SK-N-SH treated with all-trans-retinoic acid at 6 μM for 48 hours (cell line): ENCODE results near the gene APIP.

Source experiments
- ATAC-seq: fragments of 200-7000 bp; cut with Tn5 transposase; 3 replicates; pipeline ENCODE4 v1.9.1; 2020; ENCODE audit warnings: mild to moderate bottlenecking, moderate library complexity
- ARNTL ChIP-seq: fragments of 450-650 bp; formaldehyde crosslinking; IDR thresholded peaks from 2 replicates; pipeline ENCODE4 v1.5.0; 2020; ENCODE audit warnings: low read depth, mild to moderate bottlenecking, moderate library complexity, borderline replicate concordance
- BACH2 ChIP-seq: fragments of 250-450 bp; sonication (Bioruptor Pico); IDR thresholded peaks from 2 replicates; pipeline ENCODE4 v1.9.0; 2021; ENCODE audit warnings: mild to moderate bottlenecking, borderline replicate concordance
- CSDC2 ChIP-seq: fragments of 250-450 bp; sonication (Bioruptor Pico); IDR thresholded peaks from 2 replicates; pipeline ENCODE4 v1.5.0; 2020; ENCODE audit warnings: mild to moderate bottlenecking, moderate library complexity
- ESRRG ChIP-seq: fragments of 250-450 bp; sonication (Bioruptor Pico); IDR thresholded peaks from 2 replicates; pipeline ENCODE4 v1.6.1; 2021; ENCODE audit warnings: mild to moderate bottlenecking
- GLIS3 ChIP-seq: fragments of 250-450 bp; sonication (Bioruptor Pico); IDR thresholded peaks from 2 replicates; pipeline ENCODE4 v1.5.0; 2020; ENCODE audit warnings: mild to moderate bottlenecking, moderate library complexity
- ISL1 ChIP-seq: fragments of 250-450 bp; sonication (Bioruptor Pico); IDR thresholded peaks from 2 replicates; pipeline ENCODE4 v2.1.2; 2022; ENCODE audit warnings: mild to moderate bottlenecking, moderate library complexity
- OSR1 ChIP-seq: fragments of 250-450 bp; sonication (Bioruptor Pico); IDR thresholded peaks from 2 replicates; pipeline ENCODE4 v1.8.0; 2022; ENCODE audit warnings: moderate library complexity, mild to moderate bottlenecking, inconsistent platforms
- PPARA ChIP-seq: fragments of 250-450 bp; sonication (Bioruptor Pico); IDR thresholded peaks from 2 replicates; pipeline ENCODE4 v1.5.0; 2020; ENCODE audit warnings: mild to moderate bottlenecking, borderline replicate concordance
- RARB ChIP-seq: fragments of 250-450 bp; sonication (Bioruptor Pico); IDR thresholded peaks from 2 replicates; pipeline ENCODE4 v1.8.0; 2021; ENCODE audit warnings: mild to moderate bottlenecking, moderate library complexity
- SNAI2 ChIP-seq: fragments of 250-450 bp; sonication (Bioruptor Pico); IDR thresholded peaks from 2 replicates; pipeline ENCODE4 v1.5.0; 2020; ENCODE audit warnings: mild to moderate bottlenecking, moderate library complexity
- TCF4 ChIP-seq: fragments of 250-450 bp; sonication (Bioruptor Pico); IDR thresholded peaks from 2 replicates; pipeline ENCODE4 v1.8.0; 2021; ENCODE audit warnings: mild to moderate bottlenecking, moderate library complexity, borderline replicate concordance
- TOX ChIP-seq: fragments of 250-450 bp; sonication (Bioruptor Pico); IDR thresholded peaks from 2 replicates; pipeline ENCODE4 v1.8.0; 2021; ENCODE audit warnings: mild to moderate bottlenecking, moderate library complexity, borderline replicate concordance
- ZC3H10 ChIP-seq: fragments of 250-450 bp; sonication (Bioruptor Pico); IDR thresholded peaks from 2 replicates; pipeline ENCODE4 v1.5.1; 2021; ENCODE audit warnings: mild to moderate bottlenecking, moderate library complexity
- ZFP3 ChIP-seq: fragments of 250-450 bp; sonication (Bioruptor Pico); IDR thresholded peaks from 2 replicates; pipeline ENCODE4 v1.5.0; 2020; ENCODE audit warnings: mild to moderate bottlenecking, moderate library complexity
- ZNF70 ChIP-seq: fragments of 450-650 bp; formaldehyde crosslinking; IDR thresholded peaks from 2 replicates; pipeline ENCODE4 v1.5.0; 2020; ENCODE audit warnings: mild to moderate bottlenecking, moderate library complexity
- ZNF8 ChIP-seq: fragments of 450-650 bp; formaldehyde crosslinking; IDR thresholded peaks from 2 replicates; pipeline ENCODE4 v1.5.0; 2020; ENCODE audit warnings: mild to moderate bottlenecking, moderate library complexity
- TF ChIP-seq, protein P1 (sequence below): fragments of 250-450 bp; sonication (Bioruptor Pico); IDR thresholded peaks from 2 replicates; pipeline ENCODE4 v1.8.0; 2020; ENCODE audit warnings: mild to moderate bottlenecking, moderate library complexity, borderline replicate concordance
- TF ChIP-seq, protein P2 (sequence below): fragments of 250-450 bp; sonication (Bioruptor Pico); IDR thresholded peaks from 2 replicates; pipeline ENCODE4 v1.8.0; 2021; ENCODE audit warnings: low read depth, mild to moderate bottlenecking, moderate library complexity, borderline replicate concordance
- TF ChIP-seq, protein P3 (sequence below): fragments of 250-450 bp; sonication (Bioruptor Pico); IDR thresholded peaks from 2 replicates; pipeline ENCODE4 v1.5.1; 2021; ENCODE audit warnings: mild to moderate bottlenecking, moderate library complexity
- TF ChIP-seq, protein P4 (sequence below): fragments of 250-450 bp; sonication (Bioruptor Pico); IDR thresholded peaks from 2 replicates; pipeline ENCODE4 v1.5.1; 2020; ENCODE audit warnings: low read depth, mild to moderate bottlenecking, moderate library complexity

The APIP gene

DNA sequence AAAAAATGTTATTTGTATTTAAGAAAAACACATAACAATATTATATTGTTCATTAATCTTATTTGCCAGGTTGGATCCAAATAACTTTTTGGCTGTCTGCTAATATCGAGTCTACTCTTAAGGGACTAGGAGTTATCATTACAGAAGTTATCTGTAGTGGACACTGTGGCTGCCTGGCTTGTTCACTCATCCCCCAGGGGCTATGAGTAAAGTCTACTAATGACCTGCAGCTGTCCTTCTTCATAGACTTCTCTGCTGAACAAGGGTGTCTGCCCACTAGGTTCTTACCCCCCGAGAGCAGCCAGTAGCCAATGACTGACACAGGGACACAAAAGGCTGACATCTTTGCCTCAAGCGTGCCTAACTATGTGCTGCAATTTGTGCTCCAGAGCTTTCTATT is 69.7 kb downstream of the APIP start:
- no peak for ATAC-seq
- TF ChIP-seq SNAI2 (no peak), CSDC2 (CRISPR knock-in tag) (no peak), BACH2 (CRISPR knock-in tag) (no peak), ARNTL (CRISPR knock-in tag) (no peak), TCF4 (CRISPR knock-in tag) (no peak), RARB (CRISPR knock-in tag) (no peak), ZC3H10 (CRISPR knock-in tag) (no peak), PPARA (CRISPR knock-in tag) (no peak), TOX (CRISPR knock-in tag) (no peak), OSR1 (CRISPR knock-in tag) (no peak)
- TF ChIP-seq, protein P1, sequence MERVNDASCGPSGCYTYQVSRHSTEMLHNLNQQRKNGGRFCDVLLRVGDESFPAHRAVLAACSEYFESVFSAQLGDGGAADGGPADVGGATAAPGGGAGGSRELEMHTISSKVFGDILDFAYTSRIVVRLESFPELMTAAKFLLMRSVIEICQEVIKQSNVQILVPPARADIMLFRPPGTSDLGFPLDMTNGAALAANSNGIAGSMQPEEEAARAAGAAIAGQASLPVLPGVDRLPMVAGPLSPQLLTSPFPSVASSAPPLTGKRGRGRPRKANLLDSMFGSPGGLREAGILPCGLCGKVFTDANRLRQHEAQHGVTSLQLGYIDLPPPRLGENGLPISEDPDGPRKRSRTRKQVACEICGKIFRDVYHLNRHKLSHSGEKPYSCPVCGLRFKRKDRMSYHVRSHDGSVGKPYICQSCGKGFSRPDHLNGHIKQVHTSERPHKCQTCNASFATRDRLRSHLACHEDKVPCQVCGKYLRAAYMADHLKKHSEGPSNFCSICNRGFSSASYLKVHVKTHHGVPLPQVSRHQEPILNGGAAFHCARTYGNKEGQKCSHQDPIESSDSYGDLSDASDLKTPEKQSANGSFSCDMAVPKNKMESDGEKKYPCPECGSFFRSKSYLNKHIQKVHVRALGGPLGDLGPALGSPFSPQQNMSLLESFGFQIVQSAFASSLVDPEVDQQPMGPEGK, result no peak
- TF ChIP-seq, protein P2, sequence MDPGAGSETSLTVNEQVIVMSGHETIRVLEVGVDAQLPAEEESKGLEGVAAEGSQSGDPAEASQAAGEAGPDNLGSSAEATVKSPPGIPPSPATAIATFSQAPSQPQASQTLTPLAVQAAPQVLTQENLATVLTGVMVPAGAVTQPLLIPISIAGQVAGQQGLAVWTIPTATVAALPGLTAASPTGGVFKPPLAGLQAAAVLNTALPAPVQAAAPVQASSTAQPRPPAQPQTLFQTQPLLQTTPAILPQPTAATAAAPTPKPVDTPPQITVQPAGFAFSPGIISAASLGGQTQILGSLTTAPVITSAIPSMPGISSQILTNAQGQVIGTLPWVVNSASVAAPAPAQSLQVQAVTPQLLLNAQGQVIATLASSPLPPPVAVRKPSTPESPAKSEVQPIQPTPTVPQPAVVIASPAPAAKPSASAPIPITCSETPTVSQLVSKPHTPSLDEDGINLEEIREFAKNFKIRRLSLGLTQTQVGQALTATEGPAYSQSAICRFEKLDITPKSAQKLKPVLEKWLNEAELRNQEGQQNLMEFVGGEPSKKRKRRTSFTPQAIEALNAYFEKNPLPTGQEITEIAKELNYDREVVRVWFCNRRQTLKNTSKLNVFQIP, result no peak
- TF ChIP-seq, protein P3, sequence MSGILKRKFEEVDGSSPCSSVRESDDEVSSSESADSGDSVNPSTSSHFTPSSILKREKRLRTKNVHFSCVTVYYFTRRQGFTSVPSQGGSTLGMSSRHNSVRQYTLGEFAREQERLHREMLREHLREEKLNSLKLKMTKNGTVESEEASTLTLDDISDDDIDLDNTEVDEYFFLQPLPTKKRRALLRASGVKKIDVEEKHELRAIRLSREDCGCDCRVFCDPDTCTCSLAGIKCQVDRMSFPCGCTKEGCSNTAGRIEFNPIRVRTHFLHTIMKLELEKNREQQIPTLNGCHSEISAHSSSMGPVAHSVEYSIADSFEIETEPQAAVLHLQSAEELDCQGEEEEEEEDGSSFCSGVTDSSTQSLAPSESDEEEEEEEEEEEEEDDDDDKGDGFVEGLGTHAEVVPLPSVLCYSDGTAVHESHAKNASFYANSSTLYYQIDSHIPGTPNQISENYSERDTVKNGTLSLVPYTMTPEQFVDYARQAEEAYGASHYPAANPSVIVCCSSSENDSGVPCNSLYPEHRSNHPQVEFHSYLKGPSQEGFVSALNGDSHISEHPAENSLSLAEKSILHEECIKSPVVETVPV (CRISPR knock-in tag), result no peak
- TF ChIP-seq, all 23 proteins: peak for 0

DNA sequence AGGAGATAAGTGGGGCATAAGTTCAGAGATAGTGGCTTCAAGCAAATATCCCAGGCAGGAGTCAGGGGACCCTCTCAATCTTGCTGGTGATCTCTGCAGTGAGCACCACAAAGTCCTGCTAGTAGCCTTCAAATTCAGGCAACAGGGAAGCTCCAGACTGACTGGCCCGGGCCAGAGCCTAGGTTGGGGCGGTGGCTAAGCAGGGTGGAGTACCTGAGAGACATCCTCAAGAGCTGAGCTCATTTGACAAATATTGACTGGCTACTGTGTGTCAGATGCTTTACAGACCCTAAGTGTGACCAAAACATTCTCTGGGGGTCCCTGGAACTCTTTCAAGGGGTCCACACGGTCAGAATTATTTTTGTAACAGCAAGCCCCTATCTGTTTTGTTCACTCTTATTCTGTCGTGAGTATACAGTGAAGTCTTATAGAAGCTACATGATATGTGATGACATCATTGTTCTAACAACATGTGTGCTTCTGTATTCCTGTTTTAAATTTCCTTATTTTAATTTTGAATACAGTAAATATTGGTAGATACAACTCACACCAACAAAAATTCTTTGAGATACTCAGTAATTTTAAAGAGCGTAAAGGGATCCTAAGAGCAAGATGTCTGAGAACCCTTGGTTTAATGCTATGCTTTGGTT is 71.6 kb downstream of the APIP start:
- ATAC-seq, result no peak
- TF ChIP-seq OSR1 (CRISPR knock-in tag), result no peak
- TF ChIP-seq, protein P3 (CRISPR knock-in tag), result no peak
- no peak for TF ChIP-seq BACH2 (CRISPR knock-in tag)
- TF ChIP-seq, protein P2, result no peak
- no peak for TF ChIP-seq ESRRG (CRISPR knock-in tag)
- no peak for TF ChIP-seq ARNTL (CRISPR knock-in tag)
- no peak for TF ChIP-seq ISL1
- TF ChIP-seq SNAI2, result no peak
- no peak for TF ChIP-seq RARB (CRISPR knock-in tag)
- TF ChIP-seq ZFP3 (CRISPR knock-in tag), result no peak
- no peak for TF ChIP-seq GLIS3

DNA sequence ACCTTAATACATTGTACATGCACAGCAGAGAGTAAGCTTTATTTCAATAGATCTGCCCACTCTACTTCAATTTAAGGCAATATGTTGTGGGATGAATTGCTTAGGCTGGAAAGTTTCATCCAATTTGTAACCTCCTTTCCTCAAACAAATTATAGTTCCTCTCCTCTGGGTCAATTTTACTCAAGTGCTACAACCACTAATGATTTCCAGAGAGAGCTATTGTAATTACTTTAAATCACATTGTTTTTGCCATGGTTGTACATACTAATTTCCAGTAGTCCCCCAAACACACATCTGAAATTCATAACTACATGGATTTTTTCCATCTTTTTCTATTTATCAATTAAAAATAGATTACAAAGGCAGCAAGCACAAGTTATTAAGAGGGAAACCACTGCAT is 72.9 kb downstream of the APIP start:
- no peak for ATAC-seq
- no peak for TF ChIP-seq GLIS3
- TF ChIP-seq PPARA (CRISPR knock-in tag), result no peak
- no peak for TF ChIP-seq SNAI2
- TF ChIP-seq, protein P4, sequence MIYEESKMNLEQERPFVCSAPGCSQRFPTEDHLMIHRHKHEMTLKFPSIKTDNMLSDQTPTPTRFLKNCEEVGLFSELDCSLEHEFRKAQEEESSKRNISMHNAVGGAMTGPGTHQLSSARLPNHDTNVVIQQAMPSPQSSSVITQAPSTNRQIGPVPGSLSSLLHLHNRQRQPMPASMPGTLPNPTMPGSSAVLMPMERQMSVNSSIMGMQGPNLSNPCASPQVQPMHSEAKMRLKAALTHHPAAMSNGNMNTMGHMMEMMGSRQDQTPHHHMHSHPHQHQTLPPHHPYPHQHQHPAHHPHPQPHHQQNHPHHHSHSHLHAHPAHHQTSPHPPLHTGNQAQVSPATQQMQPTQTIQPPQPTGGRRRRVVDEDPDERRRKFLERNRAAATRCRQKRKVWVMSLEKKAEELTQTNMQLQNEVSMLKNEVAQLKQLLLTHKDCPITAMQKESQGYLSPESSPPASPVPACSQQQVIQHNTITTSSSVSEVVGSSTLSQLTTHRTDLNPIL (CRISPR knock-in tag), result no peak
- no peak for TF ChIP-seq ZFP3 (CRISPR knock-in tag)
- TF ChIP-seq OSR1 (CRISPR knock-in tag), result no peak
- TF ChIP-seq BACH2 (CRISPR knock-in tag), result no peak
- TF ChIP-seq, protein P3 (CRISPR knock-in tag), result no peak
- no peak for TF ChIP-seq ZNF70 (CRISPR knock-in tag)
- TF ChIP-seq ESRRG (CRISPR knock-in tag), result no peak
- no peak for TF ChIP-seq ZNF8
